ENCODE measurements around the gene SLC4A1AP. TPM values are rescaled to one million over a fixed set of nuclear protein-coding genes. Genes with fewer than 3 reads are reported as not detected.

SLC4A1AP gene
- total RNA-seq, 1 donor from 2014 or later = 28.6 TPM

DNA sequence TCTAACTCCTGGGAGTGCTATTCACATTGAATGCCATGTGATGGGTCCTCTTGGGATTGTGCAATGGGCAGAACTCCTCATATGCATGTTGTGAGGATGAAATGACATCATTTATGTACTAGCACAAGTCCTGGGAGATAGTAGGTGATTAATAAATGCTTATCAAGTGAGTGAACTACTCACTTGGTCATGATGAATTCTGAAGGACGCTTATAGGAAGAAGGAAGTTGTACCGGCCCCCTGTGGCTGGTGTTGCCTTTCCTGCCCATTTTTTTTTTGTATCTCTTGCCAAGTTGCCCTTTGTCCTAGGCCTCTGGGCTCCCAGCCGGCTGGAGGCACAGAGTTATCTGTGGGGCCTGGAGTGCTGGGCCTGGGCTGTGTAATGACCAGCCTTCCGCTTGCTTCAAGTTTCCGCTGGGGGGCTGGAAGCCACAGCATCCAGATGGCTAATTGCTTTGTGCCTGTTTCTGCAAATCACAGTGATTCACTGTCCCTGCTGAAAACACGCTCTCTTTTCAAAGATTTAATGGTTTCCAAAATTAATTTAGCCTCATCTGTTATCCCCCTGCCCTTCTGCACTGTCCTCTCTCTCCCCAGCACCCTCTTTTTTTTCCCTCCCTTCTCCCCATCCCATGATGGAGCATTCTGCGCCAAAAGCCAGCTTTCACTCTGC is 74.1 kb downstream of the SLC4A1AP start:
- intact Hi-C loops (cut with micrococcal nuclease) = no loop called here

GRCh38 chr2:27738349-27739057 is 74.8 kb downstream of the SLC4A1AP start:
- intact Hi-C loops (cut with micrococcal nuclease) = no loop called here

GRCh38 chr2:27739058-27739373 is 75.3 kb downstream of the SLC4A1AP start:
- intact Hi-C loops (cut with micrococcal nuclease) = no loop called here

DNA sequence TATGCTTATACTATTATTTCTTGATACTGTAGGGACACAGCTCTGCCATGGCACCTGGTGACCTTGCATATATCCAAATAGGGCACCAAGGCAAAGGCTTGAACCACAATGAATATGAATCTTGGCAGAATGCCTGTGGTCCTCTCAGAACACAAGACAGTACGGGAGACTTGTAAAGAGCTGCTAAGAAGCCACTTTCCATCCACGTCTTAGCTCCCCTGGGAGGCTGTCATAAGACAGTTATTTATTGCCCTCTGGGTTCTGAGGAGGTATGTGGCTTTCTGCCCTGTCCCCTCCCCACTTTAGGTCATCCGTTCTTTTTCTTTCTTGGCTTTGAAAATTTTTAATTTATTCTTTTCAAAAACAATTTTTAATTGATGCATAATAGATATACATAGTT is 78.0 kb downstream of the SLC4A1AP start:
- intact Hi-C loops (cut with micrococcal nuclease) = no loop called here

DNA sequence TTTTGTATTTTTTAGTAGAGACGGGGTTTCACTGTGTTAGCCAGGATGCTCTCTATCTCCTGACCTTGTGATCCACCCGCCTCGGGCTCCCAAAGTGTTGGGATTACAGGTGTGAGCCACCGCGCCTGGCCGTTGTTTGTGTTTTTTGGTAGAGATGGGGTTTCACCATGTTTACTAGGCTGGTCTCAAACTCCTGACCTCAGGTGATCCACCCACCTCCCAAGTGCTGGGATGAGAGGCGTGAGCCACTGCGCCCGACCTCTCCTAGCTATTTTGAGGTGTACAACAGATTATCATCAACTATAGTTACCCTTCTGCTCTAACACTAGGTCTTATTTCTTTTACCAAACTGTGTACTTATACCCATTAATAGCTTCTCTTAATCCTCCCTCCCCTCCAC is 78.9 kb downstream of the SLC4A1AP start:
- intact Hi-C loops (cut with micrococcal nuclease) = no loop called here

Other genes with a start within 250 kb of the SLC4A1AP start
- gene NRBP1, start 235.3 kb upstream of the SLC4A1AP start, total RNA-seq = 100 and 104 TPM in 2 replicates
- gene KRTCAP3, start 221.5 kb upstream of the SLC4A1AP start, total RNA-seq = 4.8 and 5.5 TPM in 2 replicates
- 9.7 and 10.1 TPM in 2 replicates for gene IFT172, start 174.1 kb upstream of the SLC4A1AP start, total RNA-seq
- not detected in 2 replicates for gene FNDC4, start 168.7 kb upstream of the SLC4A1AP start, total RNA-seq
- not detected in 2 replicates for gene GCKR, start 167.1 kb upstream of the SLC4A1AP start, total RNA-seq
- 36.8 and 39.1 TPM in 2 replicates for gene ZNF512, start 80.8 kb upstream of the SLC4A1AP start, total RNA-seq
- gene CCDC121, start 34.9 kb upstream of the SLC4A1AP start, total RNA-seq = 1.0 and 2.2 TPM in 2 replicates
- 46.4 and 49.9 TPM in 2 replicates for gene GPN1, start 34.8 kb upstream of the SLC4A1AP start, total RNA-seq
- 38.6 and 39.6 TPM in 2 replicates for gene SUPT7L, start 275 bp upstream of the SLC4A1AP start, total RNA-seq
- gene MRPL33, start 107.8 kb downstream of the SLC4A1AP start, total RNA-seq = 33.4 and 39.1 TPM in 2 replicates
- gene RBKS, start 226.5 kb downstream of the SLC4A1AP start, total RNA-seq = 1.1 and 1.6 TPM in 2 replicates
- 40.8 and 42.6 TPM in 2 replicates for gene BABAM2, start 226.8 kb downstream of the SLC4A1AP start, total RNA-seq